Astrocyte of the cerebellum (primary cell): ENCODE results near the gene COL8A2.

Experiments used
- DNase-seq: peaks from one replicate; pipeline ENCODE4 v3.0.0-alpha.2; 2011; ENCODE audit warnings: low read depth
- H3K4me3 ChIP-seq: 2 replicates; pipeline ENCODE4 v1.5.1; 2011; ENCODE audit warnings: mild to moderate bottlenecking, low read depth, low read length, moderate library complexity
- CTCF ChIP-seq: IDR thresholded peaks from 2 replicates; pipeline ENCODE4 v1.5.1; 2012; ENCODE audit warnings: low read length, low read depth, moderate library complexity, mild to moderate bottlenecking; ENCODE audit errors: missing control alignments
- in situ Hi-C: cut with HindIII; loops from 2 replicates; pipeline ENCODE4 v1.10.0; 2017; ENCODE audit warnings: low sequenced_read_pairs

COL8A2 gene

DNA sequence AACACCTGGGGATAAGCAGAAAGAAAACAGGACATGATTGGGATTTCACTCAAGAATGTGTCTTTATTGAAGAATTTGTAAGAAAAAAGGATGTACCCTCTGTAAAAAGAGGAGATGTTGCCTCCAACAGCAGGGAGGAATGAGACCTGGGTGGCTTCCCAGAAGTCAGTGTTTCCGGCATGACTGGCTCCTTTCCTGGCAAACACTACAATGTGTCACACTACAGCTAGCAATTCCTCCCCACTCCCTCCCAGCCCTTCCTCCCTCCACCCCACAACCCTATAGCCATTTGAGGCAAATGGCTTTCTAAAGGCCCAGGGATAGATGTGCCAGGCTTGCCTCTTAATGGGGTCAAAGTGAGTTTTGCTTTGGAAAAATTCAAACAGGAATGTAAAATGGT, 11.5 kb upstream of the COL8A2 start:
- no peak overlapping the region for H3K4me3 ChIP-seq
- in situ Hi-C loops = loop anchor here (5.0 kb wide), 1 partner anchor 156 kb away; no protein-coding TSS in a partner anchor
- TF ChIP-seq CTCF = no peak
- DNase-seq = peak; percentile 70

- no peak for TF ChIP-seq CTCF
- in situ Hi-C loops = loop anchor here (5.0 kb wide), 1 partner anchor 157 kb away; no protein-coding TSS in a partner anchor
- no peak overlapping the region for H3K4me3 ChIP-seq
- no peak for DNase-seq
Measured at GRCh38 chr1:36135796-36136195, 10.8 kb upstream of the COL8A2 start.

DNA sequence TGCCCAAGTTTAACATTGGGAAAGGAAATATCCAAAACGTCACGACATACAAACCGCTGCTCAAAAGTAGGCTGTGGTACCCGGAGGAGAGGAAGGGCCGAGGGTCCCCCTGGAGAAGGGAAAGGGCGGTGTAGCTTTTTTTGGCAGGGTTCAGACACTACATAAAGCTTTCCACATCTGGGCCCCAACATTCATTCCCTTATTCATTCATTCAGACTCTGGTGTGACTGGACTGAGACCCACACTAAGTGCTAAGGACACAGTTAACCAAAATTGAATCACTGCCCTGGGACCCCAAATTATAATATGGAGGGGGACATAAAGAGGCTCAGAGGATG, 10.3 kb upstream of the COL8A2 start:
- in situ Hi-C loops = loop anchor here (5.0 kb wide), 1 partner anchor 157 kb away; no protein-coding TSS in a partner anchor
- no peak for DNase-seq
- no peak for TF ChIP-seq CTCF
- H3K4me3 ChIP-seq = no peak overlapping the region

DNA sequence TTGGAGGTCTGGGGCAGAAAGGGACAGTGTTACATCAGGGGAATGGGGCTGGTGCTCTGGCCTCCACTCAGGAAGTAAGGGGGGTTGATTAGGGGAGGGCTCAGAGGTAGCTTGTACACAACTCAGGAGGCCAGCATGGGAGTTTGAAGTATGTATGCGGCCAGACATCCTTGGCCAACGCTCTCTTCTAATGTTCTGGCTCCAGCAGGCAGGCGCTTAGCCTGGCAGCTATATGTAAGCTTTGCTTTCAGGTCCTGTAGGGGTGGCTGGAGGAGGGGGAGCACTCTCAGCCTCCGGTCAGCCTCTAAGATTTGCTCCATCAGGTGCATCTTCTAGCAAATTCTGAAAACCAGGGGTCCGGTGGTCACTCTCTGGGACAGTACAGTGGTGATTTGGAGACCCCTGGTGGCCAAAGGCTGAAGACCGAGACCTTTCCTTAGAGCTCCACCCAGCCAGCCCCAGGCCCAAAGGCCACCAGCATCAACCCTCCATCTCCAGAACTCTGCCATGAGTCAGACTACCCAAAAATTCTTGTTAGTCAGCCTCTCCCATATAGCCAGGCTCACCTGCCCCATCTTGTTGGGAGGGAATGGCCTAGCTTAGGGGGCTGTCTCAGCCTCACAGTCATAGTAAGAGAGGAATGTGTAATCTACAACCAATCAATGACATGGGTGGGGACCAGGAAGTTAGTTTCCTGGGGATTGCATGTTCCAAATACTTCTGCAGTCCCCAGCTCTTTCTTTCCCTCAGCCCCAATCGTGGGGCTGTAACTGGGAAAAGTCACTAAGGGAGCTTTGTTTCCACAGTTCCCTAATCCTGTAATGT, 9.7 kb upstream of the COL8A2 start:
- TF ChIP-seq CTCF = peak; percentile 79
- in situ Hi-C loops = loop anchor here (5.0 kb wide), 1 partner anchor 158 kb away; no protein-coding TSS in a partner anchor
- peak; percentile 50 for DNase-seq
- H3K4me3 ChIP-seq = no peak overlapping the region

GRCh38 chr1:36134031-36134430, 9.0 kb upstream of the COL8A2 start:
- in situ Hi-C loops = no loop called here
- DNase-seq = no peak
- no peak overlapping the region for H3K4me3 ChIP-seq
- TF ChIP-seq CTCF = no peak

GRCh38 chr1:36133484-36133883, 8.5 kb upstream of the COL8A2 start:
- TF ChIP-seq CTCF = no peak
- no peak overlapping the region for H3K4me3 ChIP-seq
- DNase-seq = peak; percentile 72
- in situ Hi-C loops = no loop called here
